ENCODE data around the gene PDE6H. TPM values are rescaled to one million over a fixed set of nuclear protein-coding genes. Genes with fewer than 3 reads are reported as not detected.

The PDE6H gene
- total and polyA plus RNA-seq, 12 donors: 0.48 to 5.9 (median 1.5) TPM; not detected in 8

DNA sequence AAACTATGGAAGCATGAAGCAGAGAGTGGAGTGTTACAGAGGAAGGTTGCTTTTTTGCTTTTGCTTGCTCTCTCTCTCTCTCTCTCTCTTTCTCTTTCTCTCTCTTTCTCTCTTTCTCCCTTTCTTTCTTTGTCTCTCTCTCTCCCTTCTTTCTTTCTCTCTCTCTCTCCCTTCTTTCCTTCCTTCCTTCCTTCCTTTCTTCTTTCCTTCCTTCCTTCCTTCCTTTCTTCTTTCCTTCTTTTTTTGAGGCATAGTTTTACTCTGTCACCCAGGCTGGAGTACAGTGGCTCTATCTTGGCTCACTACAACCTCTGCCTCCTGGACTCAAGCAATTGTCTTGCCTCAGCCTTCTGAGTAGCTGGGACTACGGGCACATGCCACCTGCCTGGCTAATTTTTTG lies 19.1 kb upstream of the PDE6H start:
- WGBS, 4 donors: 75 to 95% (median 88%) methylated on average over 1 of the region's 1 CpG
- no peaks in the 10 kb centered on the region for H3K36me3 ChIP-seq (replicated peaks in 1 of 2)
- TF ChIP-seq, protein P1, sequence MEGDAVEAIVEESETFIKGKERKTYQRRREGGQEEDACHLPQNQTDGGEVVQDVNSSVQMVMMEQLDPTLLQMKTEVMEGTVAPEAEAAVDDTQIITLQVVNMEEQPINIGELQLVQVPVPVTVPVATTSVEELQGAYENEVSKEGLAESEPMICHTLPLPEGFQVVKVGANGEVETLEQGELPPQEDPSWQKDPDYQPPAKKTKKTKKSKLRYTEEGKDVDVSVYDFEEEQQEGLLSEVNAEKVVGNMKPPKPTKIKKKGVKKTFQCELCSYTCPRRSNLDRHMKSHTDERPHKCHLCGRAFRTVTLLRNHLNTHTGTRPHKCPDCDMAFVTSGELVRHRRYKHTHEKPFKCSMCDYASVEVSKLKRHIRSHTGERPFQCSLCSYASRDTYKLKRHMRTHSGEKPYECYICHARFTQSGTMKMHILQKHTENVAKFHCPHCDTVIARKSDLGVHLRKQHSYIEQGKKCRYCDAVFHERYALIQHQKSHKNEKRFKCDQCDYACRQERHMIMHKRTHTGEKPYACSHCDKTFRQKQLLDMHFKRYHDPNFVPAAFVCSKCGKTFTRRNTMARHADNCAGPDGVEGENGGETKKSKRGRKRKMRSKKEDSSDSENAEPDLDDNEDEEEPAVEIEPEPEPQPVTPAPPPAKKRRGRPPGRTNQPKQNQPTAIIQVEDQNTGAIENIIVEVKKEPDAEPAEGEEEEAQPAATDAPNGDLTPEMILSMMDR (IDR thresholded peaks at IDR 0.05): no peak
- TF ChIP-seq POLR2A (IDR thresholded peaks at IDR 0.05): no peak
- no peak overlapping the region for H3K4me3 ChIP-seq
- H3K4me1 ChIP-seq (replicated peaks in 1 of 2): peaks cover 0 to 55% of the 10 kb centered on the region in 2 donors
- H3K9me3 ChIP-seq (replicated peaks in 1 of 3): no peaks in the 10 kb centered on the region
- DNase-seq: no peak
- H3K27me3 ChIP-seq: no peaks in the 10 kb centered on the region
- peak overlapping the region in 1 of 5 donors; percentile 2 for H3K27ac ChIP-seq
- intact Hi-C loops (cut with DNase I): no loop called here

DNA sequence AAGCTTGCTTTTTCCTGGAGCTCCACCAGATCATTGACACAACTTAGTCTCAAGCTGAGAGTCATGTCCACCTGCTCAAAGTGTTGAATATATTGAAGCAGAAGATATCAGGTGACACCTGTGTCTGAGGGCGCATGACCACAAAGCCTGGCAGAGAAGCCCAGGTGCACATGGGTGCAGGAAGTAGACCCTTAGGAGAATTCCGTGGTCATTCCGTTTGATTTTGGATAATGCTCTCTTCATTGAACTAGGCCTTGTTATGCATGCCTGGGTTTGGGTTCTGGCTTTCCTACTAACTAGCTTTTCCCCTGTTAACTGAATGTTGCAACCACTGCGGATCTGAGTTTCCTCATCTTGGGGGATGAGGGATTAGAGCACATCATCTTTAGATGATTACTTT lies 18.6 kb upstream of the PDE6H start:
- Histone ChIP-seq H3K27ac (peak overlapping the region in 1 of 5 donors; percentile 2), H3K36me3 (replicated peaks in 1 of 2) (no peaks in the 10 kb centered on the region), H3K4me3 (no peak overlapping the region), H3K4me1 (replicated peaks in 1 of 2) (peaks cover 0 to 50% of the 10 kb centered on the region in 2 donors), H3K9me3 (replicated peaks in 1 of 3) (no peaks in the 10 kb centered on the region), H3K27me3 (no peaks in the 10 kb centered on the region)
- TF ChIP-seq, protein P1 (IDR thresholded peaks at IDR 0.05): no peak
- TF ChIP-seq POLR2A (IDR thresholded peaks at IDR 0.05): no peak
- 80 to 90% (median 81%) methylated on average over 4 of the region's 4 CpGs for WGBS, 4 donors
- no peak for DNase-seq
- intact Hi-C loops (cut with DNase I): no loop called here

DNA sequence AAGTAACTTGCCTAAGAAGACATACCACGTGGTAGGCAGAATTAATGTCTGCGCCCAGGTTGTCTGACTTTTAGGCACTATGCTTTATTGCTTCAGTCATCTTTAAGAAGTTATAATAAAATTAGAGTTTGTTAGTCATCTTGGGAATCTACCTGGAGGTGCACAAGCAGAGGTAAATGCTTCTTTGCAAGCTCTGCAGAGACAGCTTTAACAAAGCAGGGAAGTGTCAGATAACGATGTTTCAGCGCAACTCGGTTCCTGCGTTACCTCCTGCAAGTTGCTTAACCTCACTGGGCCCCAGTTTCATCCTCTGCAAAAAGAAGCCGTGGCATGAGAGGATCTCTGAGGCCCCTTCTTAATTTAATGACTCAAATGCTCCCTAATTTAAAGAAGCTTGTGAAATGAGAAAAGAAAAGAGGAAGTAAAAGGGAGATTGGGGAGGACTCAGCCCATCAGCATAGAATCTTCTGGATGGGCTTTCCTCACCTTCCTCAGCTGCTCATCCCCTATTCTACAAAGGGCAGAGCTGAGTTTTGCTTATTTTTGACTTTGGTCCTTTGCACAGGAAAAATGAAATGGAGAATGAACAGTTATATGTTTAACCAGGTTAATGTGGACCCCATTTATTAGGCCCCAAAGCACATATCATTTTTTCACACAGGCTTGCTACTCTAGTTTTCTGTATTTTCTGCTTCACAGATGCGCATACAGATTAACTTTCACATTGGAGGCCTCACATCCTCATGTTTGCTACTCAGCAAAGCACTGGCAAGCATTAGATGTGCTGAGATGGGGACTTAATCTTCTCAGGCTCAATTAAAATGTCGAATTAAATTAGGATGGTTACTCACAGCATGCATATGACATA lies 16.6 kb upstream of the PDE6H start:
- no peak for TF ChIP-seq POLR2A (IDR thresholded peaks at IDR 0.05)
- TF ChIP-seq, protein P1 (IDR thresholded peaks at IDR 0.05): no peak
- no peaks in the 10 kb centered on the region for H3K27me3 ChIP-seq
- no peaks in the 10 kb centered on the region for H3K9me3 ChIP-seq (replicated peaks in 1 of 3)
- 68 to 78% (median 76%) methylated on average over 9 of the region's 9 CpGs for WGBS, 4 donors
- H3K27ac ChIP-seq: no peak overlapping the region
- H3K4me3 ChIP-seq: no peak overlapping the region
- H3K36me3 ChIP-seq (replicated peaks in 1 of 2): no peaks in the 10 kb centered on the region
- peaks cover 0 to 36% of the 10 kb centered on the region in 2 donors for H3K4me1 ChIP-seq (replicated peaks in 1 of 2)
- DNase-seq: no peak
- intact Hi-C loops (cut with DNase I): no loop called here

DNA sequence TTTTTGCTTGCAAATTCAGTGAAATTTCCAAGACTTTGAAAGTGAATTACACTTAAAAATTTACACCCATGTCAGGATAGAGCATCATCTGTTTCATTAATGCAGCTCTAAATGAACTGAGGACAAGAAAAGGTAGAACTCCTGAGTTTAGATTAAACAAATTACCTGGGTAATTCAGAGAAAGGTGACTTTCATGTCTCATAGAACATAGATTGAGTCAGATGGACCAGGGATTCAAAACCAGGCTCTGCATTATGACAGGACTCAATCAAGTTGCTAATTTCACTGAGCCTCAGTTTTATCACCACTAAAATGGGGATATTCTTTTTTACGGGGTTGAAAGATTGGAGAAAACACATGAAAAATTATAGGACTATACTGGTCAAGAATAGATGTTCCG lies 15.9 kb upstream of the PDE6H start:
- 63 to 81% (median 69%) methylated on average over 2 of the region's 2 CpGs for WGBS, 4 donors
- peak overlapping the region in 1 of 5 donors; percentile 76 for H3K27ac ChIP-seq
- no peaks in the 10 kb centered on the region for H3K9me3 ChIP-seq (replicated peaks in 1 of 3)
- no peaks in the 10 kb centered on the region for H3K36me3 ChIP-seq (replicated peaks in 1 of 2)
- no peaks in the 10 kb centered on the region for H3K27me3 ChIP-seq
- peaks cover 0 to 29% of the 10 kb centered on the region in 2 donors for H3K4me1 ChIP-seq (replicated peaks in 1 of 2)
- no peak for DNase-seq
- no peak for TF ChIP-seq POLR2A (IDR thresholded peaks at IDR 0.05)
- TF ChIP-seq, protein P1 (IDR thresholded peaks at IDR 0.05): no peak
- no peak overlapping the region for H3K4me3 ChIP-seq
- intact Hi-C loops (cut with DNase I): no loop called here

All from adrenal gland (tissue), 12 donors.